ENCODE measurements around the gene LRRIQ1.
"Not testable (repeated sequence)": the region's sequence is repeated elsewhere in the genome, so short reads cannot be mapped to it uniquely, and the experiment has no call there.

LRRIQ1 gene

DNA sequence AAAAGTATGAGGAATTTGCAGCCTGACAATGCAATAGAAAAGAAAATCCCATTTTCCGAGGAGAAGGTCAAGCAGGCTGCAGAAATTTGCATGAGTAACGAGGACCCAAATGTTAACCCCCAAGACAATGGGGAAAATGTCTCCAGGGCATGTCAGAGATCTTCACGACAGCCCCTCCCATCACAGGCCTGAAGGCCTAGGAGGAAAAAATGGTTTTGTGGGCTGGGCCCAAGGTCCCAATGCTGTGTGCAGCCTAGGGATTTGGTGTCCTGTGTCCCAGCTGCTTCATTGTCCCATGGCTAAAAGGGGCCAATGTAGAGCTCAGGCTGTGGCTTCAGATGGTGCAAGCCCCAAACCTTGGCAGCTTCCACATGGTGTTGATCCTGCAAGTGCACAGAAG lies 167.7 kb downstream of the LRRIQ1 start:
- DNase-seq, result not testable (repeated sequence)

DNA sequence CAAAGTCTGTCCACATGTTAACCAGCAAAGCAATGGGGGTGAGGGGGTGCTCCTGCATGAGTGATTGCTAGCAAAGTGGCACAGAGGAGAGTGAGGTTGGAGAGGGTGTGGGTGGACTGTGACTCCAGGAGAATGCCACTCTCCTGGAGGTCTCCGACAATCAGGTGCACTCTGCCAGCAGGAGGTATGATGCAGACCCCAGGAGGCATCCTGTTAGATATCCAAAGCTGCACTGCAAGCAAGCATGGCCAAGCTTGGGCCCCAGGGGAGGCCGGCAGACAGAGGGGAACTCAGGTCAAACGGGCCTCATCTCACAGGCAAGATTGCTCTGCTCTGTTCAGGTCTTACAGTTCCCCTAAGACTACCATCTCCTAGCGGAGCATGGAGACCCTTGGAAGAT lies 170.4 kb downstream of the LRRIQ1 start:
- no peak for DNase-seq

DNA sequence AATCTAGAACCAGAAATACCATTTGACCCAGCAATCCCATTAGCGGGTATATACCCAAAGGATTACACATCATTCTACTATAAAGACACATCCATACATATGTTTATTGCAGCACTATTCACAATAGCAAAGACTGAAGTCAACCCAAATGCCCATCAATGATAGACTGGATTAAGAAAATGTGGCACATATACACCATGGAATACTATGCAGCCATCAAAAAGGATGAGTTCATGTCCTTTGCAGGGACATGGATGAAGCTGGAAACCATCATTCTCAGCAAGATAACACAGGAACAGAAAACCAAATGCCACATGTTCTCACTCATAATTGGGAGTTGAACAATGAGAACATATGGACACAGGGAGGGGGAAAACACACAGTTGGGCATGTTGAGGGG lies 188.2 kb downstream of the LRRIQ1 start:
- DNase-seq, result not testable (repeated sequence)

DNA sequence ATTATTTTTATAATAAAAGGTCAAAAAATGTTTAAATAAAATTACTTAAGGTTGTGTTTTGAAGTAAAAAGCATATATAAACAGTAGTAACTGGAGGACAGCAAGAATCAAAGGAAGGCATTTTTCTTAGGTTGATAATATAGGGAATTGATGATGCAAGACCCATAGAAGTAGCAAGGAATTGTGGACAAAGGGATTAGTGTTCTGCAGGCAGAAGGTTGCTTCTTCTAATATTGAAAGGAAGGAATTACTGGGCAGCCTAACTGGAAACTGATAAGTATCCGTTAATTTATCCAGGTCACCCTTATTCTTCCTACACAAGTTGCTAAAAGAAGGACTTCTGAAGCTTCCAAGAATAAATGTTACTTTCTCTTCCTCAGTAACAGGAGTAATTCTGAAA lies 189.3 kb downstream of the LRRIQ1 start:
- DNase-seq, result no peak

DNA sequence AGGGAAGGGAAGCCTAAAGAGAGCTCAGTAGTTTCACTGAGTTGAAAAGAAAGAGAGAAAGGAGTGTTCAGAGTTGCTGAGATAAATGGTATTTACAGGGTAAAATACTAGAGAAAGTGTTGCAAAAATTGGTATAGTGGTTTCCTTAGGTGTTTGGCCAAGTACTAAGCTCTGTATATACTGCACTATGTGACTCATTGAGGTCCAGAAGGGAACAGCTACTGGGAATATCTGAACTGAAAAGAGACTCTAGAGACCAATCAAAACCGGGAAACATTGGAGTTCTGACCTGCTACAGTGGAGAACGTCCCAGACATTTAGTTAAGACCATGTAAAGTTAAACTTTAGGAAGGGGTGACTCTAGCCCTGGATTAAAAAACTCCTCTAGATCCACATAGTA lies 201.2 kb downstream of the LRRIQ1 start:
- no peak for DNase-seq

DNA sequence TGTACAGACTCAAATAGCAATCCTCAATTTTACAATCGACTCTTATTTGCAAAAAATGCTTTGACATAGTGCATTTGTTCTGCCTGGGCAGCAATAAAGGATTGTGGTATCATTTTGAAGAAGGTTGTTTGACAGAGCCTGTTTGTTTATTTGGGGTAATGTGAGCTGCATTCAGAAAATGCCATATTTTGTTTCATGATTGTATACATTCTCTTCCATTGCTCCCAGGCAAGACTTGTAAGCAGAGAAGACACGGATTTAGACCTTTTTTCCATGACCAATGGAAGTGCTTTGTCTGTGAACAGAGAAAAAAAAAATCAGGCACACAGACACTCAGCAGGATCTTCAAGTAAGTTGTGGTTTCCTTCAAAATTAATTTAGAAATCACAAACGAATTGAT lies 208.4 kb downstream of the LRRIQ1 start:
- DNase-seq, result no peak

DNA sequence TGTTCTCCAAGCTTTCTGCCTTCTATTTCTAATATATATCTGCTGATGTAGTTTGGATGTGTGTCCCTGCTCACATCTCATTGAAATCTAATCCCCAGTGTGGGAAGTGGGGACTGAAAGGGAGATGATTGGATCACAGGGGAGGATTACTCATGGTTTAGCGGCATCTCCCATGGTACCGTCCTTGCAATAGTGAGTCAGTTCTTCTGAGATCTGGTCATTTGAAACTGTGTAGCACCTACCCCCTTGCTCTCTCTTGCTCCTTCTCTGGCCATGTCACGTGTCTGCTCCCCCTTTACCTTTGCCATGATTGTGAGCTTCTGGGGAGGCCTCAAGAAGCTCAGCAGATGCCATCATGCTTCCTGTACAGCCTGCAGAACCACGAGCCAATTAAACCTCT lies 217.7 kb downstream of the LRRIQ1 start:
- no peak for DNase-seq

DNA sequence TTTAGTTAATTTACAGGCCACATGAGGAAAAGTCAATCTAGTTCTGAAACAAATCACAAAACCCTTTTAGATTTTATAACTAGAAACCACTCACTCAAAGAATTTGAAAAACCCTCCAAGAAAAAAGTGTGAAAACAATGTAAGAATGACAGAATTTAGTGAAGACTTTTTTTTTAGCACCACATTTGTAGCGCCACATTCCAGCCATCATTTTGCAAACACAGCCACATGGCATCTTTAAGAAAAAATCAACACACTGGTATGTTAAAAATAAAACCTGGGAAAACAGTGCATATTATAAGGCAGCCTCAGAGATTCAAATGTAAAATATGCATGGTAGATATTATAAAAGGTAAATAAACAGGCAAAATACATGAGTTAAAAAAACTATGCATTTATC lies 221.5 kb downstream of the LRRIQ1 start:
- no peak for DNase-seq

DNA sequence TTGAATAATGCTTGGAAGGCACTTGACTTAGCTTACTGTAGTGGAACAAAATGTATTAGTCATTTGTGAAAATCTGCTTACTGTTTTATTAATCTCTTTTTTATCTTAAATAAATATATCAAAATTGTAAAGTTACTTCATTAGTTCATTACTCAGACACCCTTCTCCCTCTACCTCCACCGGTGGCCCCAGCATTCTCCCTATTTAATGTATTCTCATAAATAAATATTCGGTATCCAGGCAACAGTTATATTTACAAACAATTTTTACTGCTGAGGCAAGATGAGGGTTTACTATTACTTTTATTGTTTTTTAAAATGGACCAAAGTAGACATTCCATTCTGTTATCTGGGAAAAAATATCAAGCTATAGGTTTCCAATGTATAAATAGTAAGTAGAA lies 224.3 kb downstream of the LRRIQ1 start:
- DNase-seq, result no peak

DNA sequence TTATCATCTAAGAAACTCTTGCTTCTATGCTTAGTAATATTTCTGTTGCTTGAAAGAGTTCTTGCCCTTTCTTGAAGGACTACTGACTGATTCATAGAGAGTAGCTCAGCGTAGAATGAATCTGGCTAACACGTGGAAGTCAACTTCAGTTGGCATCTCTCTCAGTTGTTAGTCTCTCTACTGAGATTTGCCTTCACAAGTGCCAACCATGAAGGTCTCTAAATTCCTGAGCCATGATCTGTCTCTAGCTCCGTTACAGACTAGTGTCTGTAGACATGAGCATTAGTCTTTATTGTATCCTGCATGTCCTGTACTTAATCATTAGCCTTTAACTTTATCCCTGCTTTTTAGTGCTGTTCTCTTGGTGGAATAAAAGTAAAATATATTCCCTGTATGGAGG lies 224.7 kb downstream of the LRRIQ1 start:
- DNase-seq, result no peak

DNA sequence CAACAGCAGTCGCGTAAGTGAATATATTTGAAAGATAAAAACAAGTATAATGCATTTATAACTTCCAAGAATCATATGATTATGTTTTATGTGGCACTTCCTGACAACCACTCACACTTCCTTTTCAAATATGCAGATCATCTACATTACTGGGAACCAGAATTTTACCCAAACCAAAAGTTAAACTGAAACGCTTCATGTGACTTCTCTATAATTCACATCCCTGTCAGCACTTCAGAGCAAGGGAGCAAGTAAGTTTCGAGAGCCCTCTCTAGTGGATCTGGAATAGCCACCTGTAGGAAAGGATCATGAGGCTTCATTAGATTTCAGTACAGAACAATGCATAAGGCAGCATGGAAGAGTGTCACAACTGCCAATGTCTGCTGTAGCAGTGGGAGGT lies 230.2 kb downstream of the LRRIQ1 start:
- DNase-seq, result no peak

DNA sequence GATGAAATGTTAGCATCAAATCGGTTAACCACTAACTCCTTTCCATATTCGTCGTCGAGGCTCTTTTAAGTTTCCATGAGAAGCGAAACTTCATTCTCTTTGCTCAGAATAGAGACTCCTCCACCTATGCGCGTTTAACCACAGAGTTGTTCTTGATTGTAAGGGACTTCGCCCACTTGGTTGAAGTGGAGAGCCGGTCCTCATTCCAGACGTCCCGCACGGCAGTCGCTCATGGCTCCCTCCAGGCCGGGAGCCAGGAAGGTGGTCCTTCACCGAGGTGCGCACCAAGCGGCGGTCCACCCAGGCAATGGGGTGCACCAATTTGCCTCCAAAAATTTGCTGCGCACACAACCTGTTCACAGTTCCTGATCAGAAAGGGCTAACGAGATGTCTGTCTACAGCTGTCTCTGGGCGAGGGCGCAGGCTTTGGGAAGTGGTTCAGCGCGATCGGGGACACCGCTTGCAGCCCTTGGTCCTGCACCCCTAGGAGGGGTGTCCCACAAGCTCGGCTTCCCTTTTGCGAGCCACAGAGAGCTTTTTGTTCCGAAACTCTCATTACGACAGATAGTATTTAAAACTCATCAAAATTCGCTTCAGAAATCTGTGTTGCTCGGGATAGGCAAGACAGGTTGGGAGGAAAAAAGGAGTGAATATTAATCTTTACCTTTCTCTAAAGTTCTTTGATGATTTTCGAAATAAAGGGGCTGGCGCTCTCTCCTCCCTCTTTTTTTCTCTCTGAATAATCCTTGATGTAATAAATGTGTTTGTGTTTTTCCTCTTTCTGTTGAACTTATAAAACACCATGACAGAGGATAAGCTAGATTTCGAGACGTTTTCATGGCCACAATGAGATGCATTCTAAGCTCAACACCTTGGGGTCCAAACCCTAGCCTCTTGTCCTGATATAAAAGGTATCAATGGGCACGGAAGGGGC lies 237.5 kb downstream of the LRRIQ1 start:
- DNase-seq, result no peak

DNA sequence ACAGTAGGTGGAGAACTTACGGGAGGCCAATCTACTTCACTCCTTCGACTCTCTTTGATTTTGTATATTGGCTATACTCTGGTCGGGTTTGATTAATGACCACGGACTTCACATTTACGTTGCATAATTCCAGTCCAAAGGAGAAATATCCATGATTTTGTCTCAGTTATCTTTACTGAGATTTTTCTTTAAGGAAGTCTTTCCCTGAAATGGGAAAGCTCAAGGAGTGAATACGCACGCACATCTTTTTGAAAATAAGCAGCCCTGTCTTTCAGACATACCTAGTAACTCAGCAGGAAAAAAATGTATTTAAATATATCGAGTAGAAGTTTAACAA lies 238.1 kb downstream of the LRRIQ1 start:
- DNase-seq, result no peak

DNA sequence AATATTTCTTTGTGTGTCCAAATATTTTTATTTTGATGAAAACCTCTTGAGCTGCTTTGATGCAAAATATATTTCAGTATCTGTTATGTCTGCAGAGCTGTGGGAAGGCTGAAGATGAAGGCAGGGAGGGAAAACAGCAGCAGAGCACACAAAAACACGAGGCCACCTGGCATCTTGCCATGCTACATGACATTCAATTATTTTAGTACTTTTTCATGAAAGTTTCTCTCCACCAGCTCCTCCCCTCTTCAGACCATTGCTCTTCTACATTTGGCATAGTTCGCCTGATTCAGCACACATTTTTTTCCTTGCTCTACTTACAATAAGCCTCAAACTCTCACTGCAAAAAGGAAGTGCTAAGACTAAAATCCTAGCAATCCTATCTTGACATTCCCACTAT lies 239.2 kb downstream of the LRRIQ1 start:
- no peak for DNase-seq

DNA sequence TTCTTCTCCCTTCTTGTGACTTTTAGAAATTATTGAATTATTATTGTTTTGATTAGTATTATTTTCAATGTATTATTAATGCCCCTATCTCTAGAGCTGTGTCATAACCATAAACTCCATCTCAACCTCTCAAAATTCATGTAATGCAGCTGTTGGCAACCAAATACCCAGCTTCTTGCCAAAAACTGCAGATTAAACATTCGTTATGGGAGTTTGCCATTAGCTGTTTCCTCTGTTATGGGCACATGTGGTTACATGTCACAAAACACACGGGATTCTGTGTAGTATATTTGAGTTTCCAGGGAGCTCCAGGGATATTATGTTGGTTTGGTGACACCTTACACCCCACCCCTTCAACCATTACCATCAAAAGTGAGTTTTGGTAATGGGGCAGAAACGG lies 241.0 kb downstream of the LRRIQ1 start:
- no peak for DNase-seq

DNA sequence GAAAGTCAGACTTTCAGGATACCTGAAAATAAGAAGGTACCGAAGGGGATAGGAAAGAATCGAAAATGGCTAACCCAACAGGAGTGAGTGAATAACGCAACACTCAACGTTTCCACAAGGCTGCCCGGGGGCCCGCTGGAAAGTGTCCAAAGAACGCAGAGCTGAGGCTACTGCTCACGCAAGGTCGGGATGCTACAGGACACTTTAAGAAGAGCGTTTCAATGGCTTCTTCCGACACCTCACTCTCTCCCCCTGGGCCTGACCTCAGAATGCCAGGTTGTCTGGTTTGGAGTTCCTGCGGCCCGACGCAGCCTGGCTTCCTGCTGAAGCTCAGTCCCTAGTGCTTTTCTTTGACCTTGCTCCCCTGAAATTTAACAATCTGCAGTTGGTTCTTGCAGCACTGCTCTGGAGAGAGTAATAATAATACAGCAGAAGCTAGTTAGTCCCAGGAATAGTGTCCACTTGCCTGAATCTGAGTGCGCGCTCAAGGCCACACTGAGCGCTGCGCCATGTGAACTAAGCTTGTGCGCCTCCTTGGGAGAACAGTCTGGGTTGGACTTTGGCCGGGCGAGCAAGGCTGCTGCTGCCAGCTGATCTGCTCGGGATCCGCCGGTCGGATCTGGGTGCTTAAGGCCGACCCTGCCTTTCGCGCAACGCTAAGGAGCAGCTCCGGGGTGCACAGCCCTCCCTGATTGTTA lies 241.9 kb downstream of the LRRIQ1 start:
- no peak for DNase-seq

DNA sequence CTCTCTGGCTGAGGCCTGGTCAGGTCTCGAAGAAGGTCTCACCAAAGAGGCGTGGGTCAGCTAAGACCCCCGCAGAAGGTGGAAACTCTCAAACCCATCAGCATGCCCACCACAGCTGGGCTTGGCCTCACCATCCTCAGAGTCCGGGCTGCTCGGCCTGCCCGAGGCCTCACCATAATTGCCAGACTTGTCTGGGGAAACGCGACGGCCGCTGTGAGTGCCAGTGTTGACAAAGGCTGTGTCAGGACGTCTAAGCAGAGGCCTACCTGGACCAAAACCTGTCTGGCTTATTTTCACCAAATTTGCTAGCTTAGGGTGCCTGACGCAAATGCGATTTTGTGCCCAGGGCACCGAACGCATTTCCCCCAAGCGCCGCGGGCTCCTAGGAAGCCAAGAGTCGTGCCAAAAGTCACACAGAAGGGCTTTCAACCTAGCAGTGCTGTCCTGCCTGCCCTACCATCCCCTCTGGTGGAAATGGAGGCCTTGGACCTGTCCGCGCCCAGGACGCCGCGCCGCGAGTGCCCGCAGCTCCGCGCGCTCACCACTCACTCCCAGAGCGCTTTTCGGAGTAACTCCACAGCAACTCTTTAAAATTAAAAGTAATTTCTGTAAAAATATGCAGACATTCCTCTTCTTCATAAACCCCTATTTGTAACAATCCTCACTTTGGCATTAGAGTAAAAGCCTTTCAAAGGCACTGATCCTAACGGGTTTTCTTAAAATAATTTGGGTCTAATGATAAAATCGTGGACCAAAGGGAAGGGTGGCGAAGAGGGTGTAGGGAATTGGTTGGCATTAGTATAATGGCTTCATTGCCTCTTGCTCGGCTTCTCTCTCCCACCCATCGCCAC lies 242.7 kb downstream of the LRRIQ1 start:
- DNase-seq, result no peak

DNA sequence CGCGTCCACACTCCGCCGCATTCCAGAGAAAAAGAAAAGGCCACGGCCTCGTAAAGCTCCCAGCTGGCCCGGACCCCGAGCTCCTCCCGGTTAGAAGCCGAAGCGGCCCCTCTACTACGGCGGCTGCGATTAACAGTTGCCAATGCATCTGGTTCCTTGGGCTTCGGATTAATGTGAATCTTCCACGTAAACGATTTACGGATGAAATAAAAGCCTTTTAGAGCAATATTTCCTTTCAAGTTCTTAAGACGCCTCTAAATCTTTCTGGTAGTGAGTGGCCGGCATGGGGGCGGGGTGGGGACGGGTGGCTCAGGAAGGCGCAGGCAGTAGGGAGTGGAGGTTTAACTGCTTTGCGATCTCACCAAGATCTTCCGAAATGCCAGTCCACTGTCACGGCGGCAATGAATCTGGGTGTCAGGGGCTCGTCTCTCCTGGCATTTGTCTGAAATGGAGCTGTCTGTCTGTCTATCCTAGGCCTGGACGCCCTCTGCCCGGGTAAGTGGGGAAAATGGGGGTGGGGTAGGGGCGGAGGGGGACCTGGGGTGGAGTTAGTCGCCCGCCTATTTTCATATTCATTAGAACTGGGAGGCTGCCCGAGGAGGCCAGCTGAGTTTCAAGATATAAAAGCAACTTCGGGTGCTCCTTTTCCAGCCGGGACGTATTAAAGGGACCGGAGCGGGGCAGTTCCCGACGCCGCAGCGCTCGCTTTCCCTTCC lies 243.5 kb downstream of the LRRIQ1 start:
- DNase-seq, result no peak

DNA sequence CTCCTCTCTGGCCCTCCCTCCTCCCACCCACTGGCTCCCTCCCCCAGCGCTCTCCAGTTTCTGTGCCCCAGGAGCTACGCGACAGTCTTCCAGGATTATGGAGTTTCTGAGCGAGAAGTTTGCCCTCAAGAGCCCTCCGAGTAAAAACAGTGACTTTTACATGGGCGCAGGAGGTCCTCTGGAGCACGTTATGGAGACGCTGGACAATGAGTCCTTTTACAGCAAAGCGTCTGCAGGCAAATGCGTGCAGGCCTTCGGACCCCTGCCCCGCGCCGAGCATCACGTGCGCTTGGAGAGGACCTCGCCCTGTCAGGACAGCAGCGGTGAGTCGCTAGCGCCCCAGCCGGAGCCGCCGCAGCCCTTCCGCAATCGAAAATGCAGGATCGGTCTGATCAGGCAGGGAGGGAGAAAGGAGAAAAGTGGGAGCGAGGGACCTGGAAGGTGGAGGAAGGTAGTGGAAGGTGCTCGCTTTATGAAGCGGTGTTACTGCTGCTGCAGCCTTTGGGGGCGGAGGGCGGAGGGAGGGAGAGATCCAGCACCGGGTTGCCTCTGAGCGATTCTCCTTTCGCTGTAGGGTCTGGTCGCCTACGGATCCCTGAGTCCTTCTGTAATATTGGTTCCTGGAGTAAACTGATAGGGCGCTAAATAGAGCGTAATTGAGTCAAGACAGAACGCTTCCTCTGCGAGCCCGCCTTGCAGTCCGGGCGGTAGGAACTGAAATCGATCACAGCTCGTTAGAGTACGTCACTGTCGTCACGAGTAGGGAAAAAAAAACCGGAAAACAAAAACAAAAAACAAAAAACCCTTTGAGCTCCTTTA lies 244.2 kb downstream of the LRRIQ1 start, which contains the start of gene ALX1:
Gene ALX1, plus strand, starts transcription at position 56 of the 819 bp plus-strand sequence. Its CDS starts 42 bp downstream, at position 98.
- DNase-seq, result no peak

DNA sequence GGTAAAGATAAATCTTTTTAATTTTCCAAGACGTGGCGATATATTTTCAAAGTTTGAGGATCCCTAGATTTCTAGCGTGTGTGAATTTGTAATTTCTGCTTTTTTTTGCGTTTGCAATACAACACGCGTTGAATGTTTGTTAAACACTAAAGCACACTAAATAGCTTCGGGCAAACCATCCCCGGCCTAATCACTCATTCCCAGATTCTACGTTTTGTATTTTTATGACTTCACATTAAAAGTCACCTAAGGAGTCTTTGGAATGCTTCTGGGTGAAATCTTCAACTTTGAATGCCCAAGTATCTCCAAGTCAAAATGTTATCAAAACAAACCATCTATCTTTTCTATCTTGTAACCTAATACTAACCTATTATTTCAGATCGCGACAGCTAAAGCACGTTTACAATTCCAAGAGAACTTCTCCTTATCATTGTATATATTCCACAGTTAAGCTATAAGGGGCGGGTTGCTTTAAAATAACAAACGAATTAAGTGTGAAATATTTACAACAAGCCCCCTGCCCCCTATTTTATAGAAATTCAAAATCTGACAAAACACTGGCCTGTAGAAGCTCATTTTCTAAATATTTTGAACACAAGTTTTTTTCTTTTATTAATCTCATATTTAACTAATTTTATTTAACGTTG lies 245.0 kb downstream of the LRRIQ1 start:
- DNase-seq, result no peak

DNA sequence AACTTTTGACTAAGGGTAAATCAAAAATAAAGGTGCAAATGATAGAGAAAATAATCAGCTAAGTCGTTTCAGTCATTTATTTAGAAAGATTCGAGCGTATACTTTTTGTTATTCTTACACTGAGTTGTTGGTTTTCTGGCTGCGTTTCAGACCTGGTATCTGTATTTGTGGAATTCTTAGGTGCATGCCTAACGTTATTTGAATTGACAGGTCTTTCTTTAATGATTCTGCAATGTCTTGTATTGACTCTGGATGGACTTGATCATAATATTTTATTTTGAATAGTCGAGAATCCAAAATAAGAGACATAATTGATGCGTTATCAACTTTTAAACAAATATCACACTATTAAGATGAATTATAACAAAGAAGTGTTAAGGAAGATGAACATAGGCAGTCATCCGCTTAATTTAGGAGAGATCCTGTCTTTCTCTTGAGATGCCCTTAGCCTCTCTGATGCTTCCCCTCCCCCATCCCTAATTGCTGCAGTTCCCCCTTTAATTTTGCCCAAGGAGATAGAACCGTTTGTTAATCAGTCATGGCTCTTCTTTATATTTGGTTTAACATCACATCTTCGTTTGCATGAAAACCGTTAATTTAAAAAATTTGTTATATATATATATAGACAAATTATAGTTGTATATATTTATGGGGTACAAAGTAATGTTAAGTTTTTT lies 245.6 kb downstream of the LRRIQ1 start:
- no peak for DNase-seq

Measured in CD4-positive, alpha-beta T cell treated with Interleukin-12 subunit alpha and Interleukin-12 subunit beta, for 1 hour (primary cell).